H9 (cell line): ENCODE data around the gene RNF148. TPM values are rescaled to one million over a fixed set of nuclear protein-coding genes. Genes with fewer than 3 reads are reported as not detected.

Experiments
- DNase-seq: peaks from one replicate; pipeline ENCODE4 v3.0.0-alpha.2; 2017
- H2AFZ ChIP-seq: one replicate; pipeline ENCODE4 v1.6.1; 2013; ENCODE audit warnings: mild to moderate bottlenecking, low read length, control low read depth, moderate library complexity
- H2AK5ac ChIP-seq: 2 replicates; pipeline ENCODE4 v1.6.1; 2013; ENCODE audit warnings: low read length, control low read depth, mixed read lengths; ENCODE audit not compliant: insufficient read length
- H2BK120ac ChIP-seq: one replicate; pipeline ENCODE4 v1.6.1; 2013; ENCODE audit warnings: low read depth, mild to moderate bottlenecking, low read length, control low read depth, inconsistent platforms; ENCODE audit not compliant: poor library complexity, severe bottlenecking
- H2BK12ac ChIP-seq: 2 replicates; pipeline ENCODE4 v1.6.1; 2013; ENCODE audit warnings: low read length, control low read depth, mixed read lengths, low read depth; ENCODE audit not compliant: insufficient read length
- H2BK15ac ChIP-seq: 2 replicates; pipeline ENCODE4 v1.6.1; 2013; ENCODE audit warnings: low read depth, low read length, control low read depth
- H2BK20ac ChIP-seq: one replicate; pipeline ENCODE4 v1.6.1; 2013; ENCODE audit warnings: low read depth, mild to moderate bottlenecking, low read length, control low read depth, inconsistent platforms; ENCODE audit not compliant: poor library complexity, severe bottlenecking
- H2BK5ac ChIP-seq: 2 replicates; pipeline ENCODE4 v1.6.1; 2013; ENCODE audit warnings: low read length, control low read depth, mixed read lengths; ENCODE audit not compliant: insufficient read length
- H3K14ac ChIP-seq: 2 replicates; pipeline ENCODE4 v1.6.1; 2013; ENCODE audit warnings: low read length, control low read depth; ENCODE audit not compliant: insufficient read depth
- H3K18ac ChIP-seq: 2 replicates; pipeline ENCODE4 v1.6.1; 2013; ENCODE audit warnings: low read depth, mild to moderate bottlenecking, mixed read lengths, low read length, control low read depth; ENCODE audit not compliant: insufficient read length
- H3K23ac ChIP-seq: 2 replicates; pipeline ENCODE4 v1.6.1; 2013; ENCODE audit warnings: low read length, control low read depth, mixed read lengths, low read depth; ENCODE audit not compliant: insufficient read length
- H3K23me2 ChIP-seq: 2 replicates; pipeline ENCODE4 v1.6.1; 2013; ENCODE audit warnings: low read depth, mild to moderate bottlenecking, mixed read lengths, low read length, control low read depth; ENCODE audit not compliant: insufficient read length, poor library complexity, severe bottlenecking
- H3K27ac ChIP-seq: 2 replicates; pipeline ENCODE4 v1.5.1; 2013; ENCODE audit warnings: low read length, control low read depth, mixed read lengths, low read depth; ENCODE audit not compliant: insufficient read length
- H3K27me3 ChIP-seq: 2 replicates; pipeline ENCODE4 v1.6.1; 2013; ENCODE audit warnings: low read length, control low read depth, inconsistent platforms; ENCODE audit not compliant: insufficient read depth
- H3K4ac ChIP-seq: 2 replicates; pipeline ENCODE4 v1.6.1; 2013; ENCODE audit warnings: low read depth, mild to moderate bottlenecking, control low read depth, inconsistent platforms, low read length, moderate library complexity
- H3K4me1 ChIP-seq: 2 replicates; pipeline ENCODE4 v1.6.1; 2013; ENCODE audit warnings: low read length, control low read depth, inconsistent platforms; ENCODE audit not compliant: insufficient read depth
- H3K4me2 ChIP-seq: 2 replicates; pipeline ENCODE4 v1.6.1; 2013; ENCODE audit warnings: low read length, control low read depth, mixed read lengths; ENCODE audit not compliant: insufficient read length, insufficient read depth
- H3K56ac ChIP-seq: 2 replicates; pipeline ENCODE4 v1.6.1; 2013; ENCODE audit warnings: low read depth, mild to moderate bottlenecking, mixed read lengths, low read length, control low read depth; ENCODE audit not compliant: insufficient read length
- H3K79me1 ChIP-seq: 2 replicates; pipeline ENCODE4 v1.6.1; 2013; ENCODE audit warnings: low read depth, mild to moderate bottlenecking, moderate library complexity, low read length, control low read depth, inconsistent platforms; ENCODE audit not compliant: insufficient read depth, poor library complexity, severe bottlenecking
- H3K79me2 ChIP-seq: 2 replicates; pipeline ENCODE4 v1.6.1; 2013; ENCODE audit warnings: low read length, control low read depth, inconsistent platforms; ENCODE audit not compliant: insufficient read depth
- H3K9ac ChIP-seq: 2 replicates; pipeline ENCODE4 v1.6.1; 2013; ENCODE audit warnings: low read length, control low read depth, mixed read lengths; ENCODE audit not compliant: insufficient read length; ENCODE audit errors: extremely low read depth
- H3K9me3 ChIP-seq: one replicate; pipeline ENCODE4 v1.6.1; 2013; ENCODE audit warnings: low read depth, low read length, inconsistent platforms; ENCODE audit not compliant: control insufficient read depth
- H3T11ph ChIP-seq: one replicate; pipeline ENCODE4 v1.6.1; 2013; ENCODE audit warnings: mild to moderate bottlenecking, low read length, control low read depth, inconsistent platforms
- H4K20me1 ChIP-seq: one replicate; pipeline ENCODE4 v1.6.1; 2013; ENCODE audit not compliant: control insufficient read depth, insufficient read length, insufficient read depth
- H4K5ac ChIP-seq: 2 replicates; pipeline ENCODE4 v1.6.1; 2013; ENCODE audit warnings: low read depth, mild to moderate bottlenecking, mixed read lengths, low read length, control low read depth; ENCODE audit not compliant: insufficient read length
- H4K8ac ChIP-seq: replicated peaks from 2 replicates; pipeline ENCODE4 v1.6.1; 2013; ENCODE audit warnings: low read length, control low read depth, mixed read lengths, low read depth; ENCODE audit not compliant: insufficient read length
- H4K91ac ChIP-seq: 2 replicates; pipeline ENCODE4 v1.6.1; 2013; ENCODE audit warnings: low read depth, mild to moderate bottlenecking, moderate library complexity, mixed read lengths, low read length, control low read depth; ENCODE audit not compliant: insufficient read length
- H3K27ac Mint-ChIP-seq, 3 experiments: 2 replicates in 2 of 3; 3 replicates in 1 of 3; pipeline ENCODE4 v1.8.0; 2020 to 2021; ENCODE audit warnings: mixed read lengths in 3 of 3, mild to moderate bottlenecking in 1 of 3, moderate library complexity in 1 of 3
- H3K27me3 Mint-ChIP-seq: 2 replicates; pipeline ENCODE4 v1.8.0; 2021; ENCODE audit warnings: low read depth, mild to moderate bottlenecking, moderate library complexity, mixed read lengths
- H3K36me3 Mint-ChIP-seq, 3 experiments: 2 replicates in 2 of 3; 3 replicates in 1 of 3; pipeline ENCODE4 v1.8.0; 2020 to 2021; ENCODE audit warnings: low read depth in 3 of 3, mixed read lengths in 3 of 3; ENCODE audit not compliant: insufficient read depth in 1 of 3
- H3K4me1 Mint-ChIP-seq, 2 experiments: 2 replicates each; pipeline ENCODE4 v1.8.0; 2020; ENCODE audit warnings: mixed read lengths in 2 of 2
- H3K4me3 Mint-ChIP-seq, 2 experiments: 2 replicates in 1 of 2; 3 replicates in 1 of 2; pipeline ENCODE4 v1.8.0; 2020 to 2021; ENCODE audit warnings: mild to moderate bottlenecking in 2 of 2, mixed read lengths in 2 of 2, moderate library complexity in 1 of 2
- H3K9me3 Mint-ChIP-seq, 2 experiments: 2 replicates in 1 of 2; 3 replicates in 1 of 2; pipeline ENCODE4 v1.8.0; 2020; ENCODE audit warnings: mild to moderate bottlenecking in 2 of 2, mixed read lengths in 2 of 2, moderate library complexity in 1 of 2
- WGBS: extraction: QIAGEN DNeasy Blood & Tissue Kit; methylation state at CpG from one replicate; pipeline ENCODE4 v1.1.7; 2013; ENCODE audit warnings: missing lambda C conversion rate, low lambda C conversion rate, mixed read lengths; ENCODE audit not compliant: insufficient read length; ENCODE audit errors: extremely low coverage; 5-methylcytosine and 5-hydroxymethylcytosine counted together
- total RNA-seq: library from RNA; stranded (reverse); gene quantifications from 2 replicates; pipeline ENCODE4 v1.2.1, GENCODE V29; 2021
- TF ChIP-seq, protein P1 (sequence below): fragments of 200-600 bp; sonication (generic); conservative IDR thresholded peaks from 3 replicates; pipeline ENCODE4 v1.8.0; 2021; ENCODE audit warnings: antibody characterized with exemption, mild to moderate bottlenecking

Gene RNF148
- total RNA-seq, 1 experiment from 2014 or later: 0.39 TPM

DNA sequence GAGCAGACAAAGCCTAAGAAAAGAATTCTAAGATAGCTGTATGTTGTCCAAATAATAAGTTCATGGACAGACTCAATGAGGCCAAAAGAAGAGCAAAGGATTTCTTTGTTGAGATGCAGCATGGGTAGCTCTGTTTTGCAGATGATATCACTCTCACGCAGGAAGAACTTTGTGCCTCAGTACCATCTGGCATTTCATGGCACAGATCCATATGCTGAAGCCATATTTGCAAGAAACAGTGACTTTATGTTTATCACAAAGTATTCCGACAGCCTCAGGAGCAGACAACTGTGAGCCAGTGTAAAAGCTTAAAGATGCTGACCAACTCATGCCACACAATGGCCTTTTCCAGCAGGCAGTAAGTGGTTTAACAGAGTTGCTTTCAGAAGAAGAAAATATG, 45.5 kb upstream of the RNF148 start:
- no peak overlapping the region for H4K8ac ChIP-seq
- H3K4me1 ChIP-seq: peaks cover 6% of the 10 kb centered on the region
- H3K27me3 ChIP-seq: no peaks in the 10 kb centered on the region

More for the DNA sequence above, 45.5 kb upstream of the RNF148 start:
- Histone ChIP-seq H2AK5ac (no peak overlapping the region), H3K4ac (no peak overlapping the region), H3K79me1 (no peaks in the 10 kb centered on the region), H3K9ac (no peak overlapping the region), H2BK120ac (no peak overlapping the region), H4K20me1 (no peaks in the 10 kb centered on the region), H2BK12ac (no peak overlapping the region), H2BK15ac (no peak overlapping the region), H3K56ac (no peak overlapping the region), H2BK20ac (no peak overlapping the region), H3T11ph (no peak overlapping the region), H4K91ac (no peak overlapping the region), H3K14ac (no peak overlapping the region), H3K9me3 (no peaks in the 10 kb centered on the region), H2AFZ (no peak overlapping the region), H4K5ac (no peak overlapping the region), H3K27ac (no peak overlapping the region), H3K23ac (no peak overlapping the region), H3K79me2 (no peaks in the 10 kb centered on the region), H3K18ac (no peak overlapping the region), H3K4me2 (no peak overlapping the region), H3K23me2 (no peaks in the 10 kb centered on the region), H2BK5ac (no peak overlapping the region)
- no CpG with 5 or more reads among the region's 2 CpGs for WGBS
- no peaks in the 10 kb centered on the region for H3K9me3 Mint-ChIP-seq
- no peak overlapping the region for H3K4me3 Mint-ChIP-seq
- peaks cover 57 to 64% of the 10 kb centered on the region in 2 experiments for H3K4me1 Mint-ChIP-seq
- no peak overlapping the region for H3K27ac Mint-ChIP-seq
- DNase-seq: no peak
- H3K36me3 Mint-ChIP-seq: no peaks in the 10 kb centered on the region
- H3K27me3 Mint-ChIP-seq: no peaks in the 10 kb centered on the region
- TF ChIP-seq, protein P1, sequence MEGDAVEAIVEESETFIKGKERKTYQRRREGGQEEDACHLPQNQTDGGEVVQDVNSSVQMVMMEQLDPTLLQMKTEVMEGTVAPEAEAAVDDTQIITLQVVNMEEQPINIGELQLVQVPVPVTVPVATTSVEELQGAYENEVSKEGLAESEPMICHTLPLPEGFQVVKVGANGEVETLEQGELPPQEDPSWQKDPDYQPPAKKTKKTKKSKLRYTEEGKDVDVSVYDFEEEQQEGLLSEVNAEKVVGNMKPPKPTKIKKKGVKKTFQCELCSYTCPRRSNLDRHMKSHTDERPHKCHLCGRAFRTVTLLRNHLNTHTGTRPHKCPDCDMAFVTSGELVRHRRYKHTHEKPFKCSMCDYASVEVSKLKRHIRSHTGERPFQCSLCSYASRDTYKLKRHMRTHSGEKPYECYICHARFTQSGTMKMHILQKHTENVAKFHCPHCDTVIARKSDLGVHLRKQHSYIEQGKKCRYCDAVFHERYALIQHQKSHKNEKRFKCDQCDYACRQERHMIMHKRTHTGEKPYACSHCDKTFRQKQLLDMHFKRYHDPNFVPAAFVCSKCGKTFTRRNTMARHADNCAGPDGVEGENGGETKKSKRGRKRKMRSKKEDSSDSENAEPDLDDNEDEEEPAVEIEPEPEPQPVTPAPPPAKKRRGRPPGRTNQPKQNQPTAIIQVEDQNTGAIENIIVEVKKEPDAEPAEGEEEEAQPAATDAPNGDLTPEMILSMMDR: no peak
